T-helper 1 cell treated with Interleukin-12 subunit alpha and Interleukin-12 subunit beta and Interleukin-4 antibody, amounts not matched to agents 30 μg/mL and 1 μg/mL, for 36 hours (primary cell): ENCODE measurements around the gene MRPL10.

Source experiments
- H3K27ac Mint-ChIP-seq: one replicate; pipeline ENCODE4 v1.8.0; 2021; ENCODE audit warnings: mild to moderate bottlenecking, mixed read lengths
- H3K27me3 Mint-ChIP-seq: one replicate; pipeline ENCODE4 v1.8.0; 2021; ENCODE audit warnings: low read depth, mixed read lengths
- H3K36me3 Mint-ChIP-seq: one replicate; pipeline ENCODE4 v1.8.0; 2021; ENCODE audit warnings: low read depth, mixed read lengths
- H3K4me1 Mint-ChIP-seq: one replicate; pipeline ENCODE4 v1.8.0; 2021; ENCODE audit warnings: low read depth, mixed read lengths
- H3K4me3 Mint-ChIP-seq: one replicate; pipeline ENCODE4 v1.8.0; 2021; ENCODE audit warnings: mild to moderate bottlenecking, moderate library complexity, mixed read lengths
- H3K9me3 Mint-ChIP-seq: one replicate; pipeline ENCODE4 v1.8.0; 2021; ENCODE audit warnings: mixed read lengths

Gene MRPL10

DNA sequence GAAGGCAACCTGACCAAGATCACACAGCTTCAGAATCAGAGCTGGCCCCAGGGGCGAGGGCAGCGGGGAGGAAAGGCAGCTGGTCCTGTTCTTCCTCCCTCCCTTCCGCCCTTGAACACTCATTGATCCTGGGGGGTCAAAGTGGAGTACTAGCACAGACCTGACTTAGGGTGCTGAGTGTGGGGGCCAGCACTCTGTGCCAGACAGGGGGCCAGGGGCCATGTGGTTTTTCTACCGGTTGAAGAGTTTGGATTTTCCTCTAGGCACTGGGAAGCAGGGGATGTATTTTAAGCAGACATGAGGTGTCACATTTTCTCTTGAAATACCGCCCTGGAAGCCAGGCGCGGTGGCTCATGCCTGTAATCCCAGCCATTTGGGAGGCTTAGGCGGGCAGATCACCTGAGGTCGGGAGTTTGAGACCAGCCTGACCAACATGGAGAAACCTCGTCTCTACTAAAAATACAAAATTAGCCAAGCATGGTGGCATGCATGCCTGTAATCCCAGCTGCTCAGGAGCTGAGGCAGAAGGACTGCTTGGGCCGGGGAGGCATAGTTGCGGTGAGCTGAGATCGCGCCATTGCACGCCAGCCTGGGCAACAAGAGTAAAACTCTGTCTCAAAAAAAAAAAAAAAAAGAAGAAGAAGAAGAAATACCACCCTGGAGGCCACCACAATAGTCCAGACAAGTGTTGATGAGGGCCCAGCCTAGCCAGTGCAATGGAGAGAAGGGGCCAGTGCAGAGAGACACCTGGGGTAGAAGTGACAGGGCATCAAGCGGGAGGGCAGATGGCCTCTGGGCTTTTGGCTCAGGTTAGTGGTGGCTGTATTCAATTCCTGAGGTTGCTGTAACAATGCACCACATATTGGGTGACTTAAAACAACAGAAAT, 25.1 kb downstream of the MRPL10 start:
- H3K4me1 Mint-ChIP-seq, result peaks cover 5% of the 10 kb centered on the region
- H3K4me3 Mint-ChIP-seq, result no peak overlapping the region

DNA sequence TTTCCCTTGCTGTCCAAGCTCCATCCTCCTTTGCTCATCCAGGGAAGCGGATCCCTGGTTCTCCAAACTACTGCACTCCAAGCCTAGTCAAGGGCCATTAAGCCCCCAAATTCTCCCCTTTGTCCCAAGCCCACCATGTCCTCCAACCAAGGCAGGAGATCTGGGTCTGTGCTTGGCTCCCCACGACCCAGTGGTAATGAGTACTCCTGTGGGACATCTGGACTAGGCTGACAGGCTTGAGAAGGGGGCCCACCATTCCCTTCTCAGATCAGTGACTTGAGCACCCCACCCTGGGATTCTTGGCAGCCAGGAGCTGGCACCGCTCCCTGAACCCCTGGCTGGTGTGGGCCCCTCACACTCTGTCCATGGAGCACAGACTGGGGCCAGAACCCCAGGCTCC, 26.9 kb downstream of the MRPL10 start:
- Mint-ChIP-seq H3K27me3 (no peaks in the 10 kb centered on the region), H3K36me3 (peaks cover 9% of the 10 kb centered on the region), H3K4me1 (peaks cover 5% of the 10 kb centered on the region), H3K27ac (no peak overlapping the region), H3K9me3 (no peaks in the 10 kb centered on the region), H3K4me3 (no peak overlapping the region)

More for the DNA sequence above, 25.1 kb downstream of the MRPL10 start:
- no peak overlapping the region for H3K27ac Mint-ChIP-seq
- no peaks in the 10 kb centered on the region for H3K27me3 Mint-ChIP-seq
- H3K36me3 Mint-ChIP-seq, result peaks cover 20% of the 10 kb centered on the region
- H3K9me3 Mint-ChIP-seq, result no peaks in the 10 kb centered on the region

DNA sequence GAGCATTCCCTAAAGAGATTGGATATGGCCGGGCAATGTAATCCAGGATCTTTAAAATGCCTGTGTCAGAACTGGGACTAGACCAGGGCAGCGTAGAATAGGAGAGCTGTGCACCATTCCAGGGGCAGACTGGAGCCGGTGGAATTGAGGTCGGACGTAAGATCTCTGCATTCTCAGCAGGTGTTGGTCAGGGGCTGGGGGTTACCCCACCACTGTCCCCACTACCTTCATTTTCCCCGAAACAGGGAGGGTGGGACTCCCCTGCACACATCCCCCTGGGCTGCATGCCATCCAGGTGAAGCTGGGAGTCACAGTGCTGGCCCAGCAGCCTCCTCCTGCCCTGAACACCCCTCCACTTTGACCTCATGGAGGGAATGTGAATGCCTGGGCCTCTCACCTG, 27.6 kb downstream of the MRPL10 start:
- Mint-ChIP-seq H3K27ac (no peak overlapping the region), H3K4me3 (no peak overlapping the region)

DNA sequence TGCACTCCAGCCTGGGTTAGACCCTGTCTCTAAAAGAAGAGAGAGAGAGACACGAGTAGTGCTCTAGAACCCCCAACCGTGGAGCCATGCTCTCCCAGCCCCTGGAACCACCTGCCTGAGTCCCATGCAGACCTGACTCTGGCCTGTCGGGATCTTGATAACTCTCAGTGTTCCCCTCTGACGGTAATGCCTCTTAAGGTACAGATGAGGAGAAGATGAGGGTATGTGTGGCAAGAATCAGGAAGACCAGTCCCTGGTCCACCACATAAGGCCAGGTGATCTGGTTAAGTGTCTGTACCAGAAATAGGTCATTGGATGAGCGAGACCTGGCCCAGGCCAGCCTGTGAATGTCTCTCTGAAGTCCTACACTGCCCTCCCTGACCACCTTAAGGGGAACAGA, 28.1 kb downstream of the MRPL10 start:
- no peaks in the 10 kb centered on the region for H3K9me3 Mint-ChIP-seq
- H3K36me3 Mint-ChIP-seq, result peaks cover 9% of the 10 kb centered on the region
- no peaks in the 10 kb centered on the region for H3K27me3 Mint-ChIP-seq
- H3K27ac Mint-ChIP-seq, result no peak overlapping the region
- H3K4me3 Mint-ChIP-seq, result no peak overlapping the region
- peaks cover 5% of the 10 kb centered on the region for H3K4me1 Mint-ChIP-seq

More for the DNA sequence above, 27.6 kb downstream of the MRPL10 start:
- Mint-ChIP-seq H3K4me1 (peaks cover 5% of the 10 kb centered on the region), H3K9me3 (no peaks in the 10 kb centered on the region), H3K36me3 (peaks cover 9% of the 10 kb centered on the region), H3K27me3 (no peaks in the 10 kb centered on the region)

DNA sequence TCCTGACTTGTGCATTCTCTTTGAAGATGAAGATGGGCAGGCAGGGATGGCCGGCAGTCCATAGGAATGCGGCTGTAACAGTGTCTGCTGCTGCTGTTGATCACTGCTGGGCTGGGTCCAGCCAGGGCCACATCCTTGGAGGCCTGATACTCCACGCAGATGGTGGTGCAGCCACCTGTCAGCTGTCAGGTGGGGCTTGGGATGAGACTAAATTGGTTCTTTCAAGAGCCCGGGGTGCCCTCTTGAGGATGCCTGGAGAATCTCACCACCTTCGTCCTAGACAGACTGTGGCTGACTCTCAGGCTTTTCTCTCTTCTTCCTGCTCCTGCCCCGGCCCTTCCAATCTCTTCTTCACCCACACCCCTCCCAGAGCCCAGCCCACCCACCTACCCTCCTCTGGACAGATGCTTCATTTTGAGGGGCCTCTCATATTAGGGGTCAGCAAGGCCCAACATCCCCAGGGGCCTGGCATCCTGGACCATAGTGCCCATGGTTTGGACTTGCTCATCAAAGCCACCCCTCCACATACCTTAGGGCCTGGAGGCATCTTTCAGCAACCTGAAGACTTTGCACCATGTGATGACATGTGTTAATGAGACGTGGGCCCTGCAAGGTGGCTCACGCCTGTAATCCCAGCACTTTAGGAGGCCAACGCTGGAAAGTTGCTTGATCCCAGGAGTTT, 28.9 kb downstream of the MRPL10 start:
- H3K27ac Mint-ChIP-seq, result no peak overlapping the region
- no peak overlapping the region for H3K4me3 Mint-ChIP-seq

DNA sequence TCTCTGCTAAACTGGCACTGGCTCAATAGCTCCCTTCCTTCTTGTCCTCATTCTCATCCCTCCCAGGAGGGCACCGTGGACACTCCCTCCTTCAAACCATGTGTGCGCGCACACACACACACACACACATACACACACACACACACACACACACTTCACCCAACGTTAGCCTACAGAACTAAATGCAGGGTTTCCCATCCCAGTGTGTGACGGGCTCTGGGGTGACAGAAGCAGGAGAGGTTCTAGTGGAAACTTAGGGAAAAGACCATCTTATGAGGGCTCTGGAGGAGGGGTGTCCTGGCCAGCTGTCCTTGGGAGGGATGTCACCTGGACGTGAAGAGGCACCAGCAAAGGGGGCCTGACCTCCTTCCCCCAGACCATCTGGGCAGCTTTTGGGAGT, 29.4 kb downstream of the MRPL10 start:
- H3K4me1 Mint-ChIP-seq, result peaks cover 5% of the 10 kb centered on the region
- peaks cover under 1% of the 10 kb centered on the region for H3K36me3 Mint-ChIP-seq
- H3K27me3 Mint-ChIP-seq, result peaks cover 8% of the 10 kb centered on the region
- H3K9me3 Mint-ChIP-seq, result no peaks in the 10 kb centered on the region
- H3K4me3 Mint-ChIP-seq, result no peak overlapping the region
- no peak overlapping the region for H3K27ac Mint-ChIP-seq

More for the DNA sequence above, 28.9 kb downstream of the MRPL10 start:
- peaks cover 5% of the 10 kb centered on the region for H3K36me3 Mint-ChIP-seq
- peaks cover 5% of the 10 kb centered on the region for H3K4me1 Mint-ChIP-seq
- H3K27me3 Mint-ChIP-seq, result peaks cover 6% of the 10 kb centered on the region
- no peaks in the 10 kb centered on the region for H3K9me3 Mint-ChIP-seq

GRCh38 chr17:47801176-47801765, 30.1 kb downstream of the MRPL10 start:
- no peaks in the 10 kb centered on the region for H3K36me3 Mint-ChIP-seq
- no peak overlapping the region for H3K4me3 Mint-ChIP-seq
- H3K4me1 Mint-ChIP-seq, result peaks cover 5% of the 10 kb centered on the region
- no peak overlapping the region for H3K27ac Mint-ChIP-seq
- H3K27me3 Mint-ChIP-seq, result peaks cover 8% of the 10 kb centered on the region
- H3K9me3 Mint-ChIP-seq, result no peaks in the 10 kb centered on the region

DNA sequence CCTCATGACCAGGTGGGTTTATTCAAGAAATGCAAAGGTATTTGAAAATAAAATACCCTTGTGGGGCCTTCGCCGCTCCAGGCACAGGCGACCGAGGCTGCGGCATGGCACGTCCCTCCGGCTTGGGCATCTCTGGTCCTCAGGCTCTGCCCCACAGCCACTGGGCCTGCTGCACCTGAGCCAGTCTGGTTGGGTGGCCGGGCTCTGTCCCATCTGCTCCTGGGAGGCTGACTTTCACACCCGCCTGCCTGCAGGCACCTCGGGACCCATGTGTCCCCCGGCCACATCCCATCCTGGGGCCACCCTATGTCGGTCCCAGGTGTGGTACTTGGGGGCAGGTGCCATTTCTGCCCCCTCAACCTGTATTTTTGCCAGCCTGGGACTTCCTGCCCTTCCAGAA, 30.7 kb downstream of the MRPL10 start:
- Mint-ChIP-seq H3K4me1 (peaks cover 5% of the 10 kb centered on the region), H3K4me3 (no peak overlapping the region), H3K36me3 (no peaks in the 10 kb centered on the region)

DNA sequence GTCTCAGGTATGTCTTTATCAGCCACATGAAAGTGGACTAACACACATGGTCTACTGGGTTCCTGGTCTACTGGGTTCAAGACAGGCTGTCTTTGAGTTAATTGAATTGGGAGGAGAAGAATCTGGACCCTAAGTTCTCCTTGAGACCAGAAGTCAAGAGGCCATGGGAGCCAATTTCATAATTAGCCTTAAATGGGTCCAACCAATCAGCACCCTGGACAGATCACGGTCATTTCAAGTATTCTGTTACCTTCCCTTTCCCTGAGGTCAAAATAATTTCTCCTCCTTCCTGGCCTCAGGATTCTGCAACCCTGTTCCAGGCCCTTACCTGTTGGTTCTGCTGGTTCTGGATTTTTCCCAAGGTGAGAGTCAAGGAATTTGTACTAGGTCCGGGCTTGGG, 33.5 kb downstream of the MRPL10 start:
- Mint-ChIP-seq H3K27me3 (peaks cover 36% of the 10 kb centered on the region), H3K4me3 (no peak overlapping the region), H3K27ac (no peak overlapping the region), H3K4me1 (peaks cover 5% of the 10 kb centered on the region), H3K36me3 (no peaks in the 10 kb centered on the region), H3K9me3 (no peaks in the 10 kb centered on the region)

More for the DNA sequence above, 30.7 kb downstream of the MRPL10 start:
- H3K27ac Mint-ChIP-seq, result no peak overlapping the region
- peaks cover 8% of the 10 kb centered on the region for H3K27me3 Mint-ChIP-seq
- H3K9me3 Mint-ChIP-seq, result no peaks in the 10 kb centered on the region

DNA sequence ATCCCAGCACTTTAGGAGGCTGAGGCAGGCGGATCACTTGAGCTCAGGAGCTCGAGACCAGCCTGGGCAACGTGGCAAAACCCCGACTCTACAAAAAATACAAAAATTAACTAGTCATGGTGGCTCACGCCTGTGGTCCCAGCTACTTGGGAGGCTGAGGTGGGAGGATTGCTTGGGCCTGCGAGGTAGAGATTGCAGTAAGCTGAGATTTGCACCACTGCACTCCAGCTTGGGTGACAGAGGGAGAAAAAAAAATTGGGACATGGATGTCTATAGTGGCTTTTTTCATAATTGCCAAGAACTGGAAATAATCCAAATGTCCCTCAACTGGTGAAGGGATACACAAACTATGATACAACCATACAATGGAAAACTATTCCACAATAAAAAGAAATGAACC, 38.4 kb downstream of the MRPL10 start:
- no peaks in the 10 kb centered on the region for H3K36me3 Mint-ChIP-seq
- no peak overlapping the region for H3K27ac Mint-ChIP-seq
- H3K4me3 Mint-ChIP-seq, result no peak overlapping the region
- H3K27me3 Mint-ChIP-seq, result peaks cover 77% of the 10 kb centered on the region
- peaks cover 6% of the 10 kb centered on the region for H3K4me1 Mint-ChIP-seq
- no peaks in the 10 kb centered on the region for H3K9me3 Mint-ChIP-seq

- Mint-ChIP-seq H3K4me3 (no peak overlapping the region), H3K27me3 (peaks cover 76% of the 10 kb centered on the region), H3K36me3 (no peaks in the 10 kb centered on the region), H3K9me3 (no peaks in the 10 kb centered on the region), H3K4me1 (peaks cover 6% of the 10 kb centered on the region), H3K27ac (no peak overlapping the region)
These were observed 38.9 kb downstream of the MRPL10 start for GRCh38 chr17:47792457-47792856.

GRCh38 chr17:47791025-47791424, 40.3 kb downstream of the MRPL10 start:
- H3K27ac Mint-ChIP-seq, result no peak overlapping the region
- H3K9me3 Mint-ChIP-seq, result no peaks in the 10 kb centered on the region
- H3K27me3 Mint-ChIP-seq, result peaks cover 87% of the 10 kb centered on the region
- H3K4me3 Mint-ChIP-seq, result peak overlapping the region; percentile 73
- no peaks in the 10 kb centered on the region for H3K36me3 Mint-ChIP-seq
- peaks cover 6% of the 10 kb centered on the region for H3K4me1 Mint-ChIP-seq

- peaks cover 6% of the 10 kb centered on the region for H3K4me1 Mint-ChIP-seq
- no peaks in the 10 kb centered on the region for H3K36me3 Mint-ChIP-seq
- peaks cover 89% of the 10 kb centered on the region for H3K27me3 Mint-ChIP-seq
- peak overlapping the region; percentile 73 for H3K4me3 Mint-ChIP-seq
- no peak overlapping the region for H3K27ac Mint-ChIP-seq
- H3K9me3 Mint-ChIP-seq, result no peaks in the 10 kb centered on the region
These were observed 41.5 kb downstream of the MRPL10 start for GRCh38 chr17:47789611-47790561.
